Neural cell (in vitro differentiated cells): ENCODE measurements around the gene KIF4A. TPM values are rescaled to one million over a fixed set of nuclear protein-coding genes. Genes with fewer than 3 reads are reported as not detected.

Experiments
- H2AFZ ChIP-seq: fragments of 200-600, 300-800 bp; sonication (generic), shearing (Covaris generic); 2 replicates; pipeline ENCODE4 v1.6.0; 2014; ENCODE audit warnings: low read depth, mild to moderate bottlenecking, antibody characterized with exemption, low read length, moderate library complexity
- H3F3A ChIP-seq: fragments of 200-600 bp; shearing (Covaris generic); 2 replicates; pipeline ENCODE4 v1.6.1; 2016; ENCODE audit warnings: mild to moderate bottlenecking, moderate library complexity, mixed read lengths, antibody characterized with exemption, low read length; ENCODE audit not compliant: insufficient read depth, poor library complexity, severe bottlenecking
- H3K27ac ChIP-seq: fragments of 200-600, 300-800 bp; sonication (generic), shearing (Covaris generic); 2 replicates; pipeline ENCODE4 v1.5.1; 2014; ENCODE audit warnings: mild to moderate bottlenecking, low read length, moderate library complexity
- H3K27me3 ChIP-seq: fragments of 300-800, 200-600 bp; sonication (generic), shearing (Covaris generic); 2 replicates; pipeline ENCODE4 v1.6.0; 2014; ENCODE audit warnings: mild to moderate bottlenecking, low read depth, low read length, moderate library complexity; ENCODE audit not compliant: insufficient read depth
- H3K36me3 ChIP-seq: fragments of 300-800, 200-600 bp; sonication (generic), shearing (Covaris generic); 2 replicates; pipeline ENCODE4 v1.5.1; 2014; ENCODE audit warnings: mild to moderate bottlenecking, antibody characterized with exemption, low read length, moderate library complexity; ENCODE audit not compliant: insufficient read depth
- H3K4me2 ChIP-seq: fragments of 300-800, 200-600 bp; sonication (generic), shearing (Covaris generic); 2 replicates; pipeline ENCODE4 v1.6.0; 2014; ENCODE audit warnings: mild to moderate bottlenecking, low read length
- H3K4me3 ChIP-seq: fragments of 300-800, 200-600 bp; sonication (generic), shearing (Covaris generic); 2 replicates; pipeline ENCODE4 v1.5.1; 2014; ENCODE audit warnings: mild to moderate bottlenecking, low read length, moderate library complexity
- H3K79me2 ChIP-seq: fragments of 200-600 bp; shearing (Covaris generic); replicated peaks from 2 replicates; pipeline ENCODE4 v1.6.0; 2014; ENCODE audit warnings: mild to moderate bottlenecking, low read length, moderate library complexity; ENCODE audit not compliant: insufficient read depth
- H3K9ac ChIP-seq: fragments of 300-800, 200-600 bp; sonication (generic), shearing (Covaris generic); 2 replicates; pipeline ENCODE4 v1.6.1; 2016; ENCODE audit warnings: mild to moderate bottlenecking, low read length, mixed read lengths
- H3K9me2 ChIP-seq: fragments of 200-600 bp; shearing (Covaris generic); 2 replicates; pipeline ENCODE4 v1.6.1; 2016; ENCODE audit warnings: mild to moderate bottlenecking, low read length, mixed read lengths; ENCODE audit not compliant: insufficient read depth
- H3K9me3 ChIP-seq: fragments of 200-600, 300-800 bp; sonication (generic), shearing (Covaris generic); 2 replicates; pipeline ENCODE4 v1.6.1; 2016; ENCODE audit warnings: mild to moderate bottlenecking, mixed run types, low read length, moderate library complexity, mixed read lengths
- H4K20me1 ChIP-seq: fragments of 200-600 bp; shearing (Covaris generic); 2 replicates; pipeline ENCODE4 v1.6.1; 2016; ENCODE audit warnings: mild to moderate bottlenecking, mixed run types; ENCODE audit not compliant: insufficient read depth
- CTCF ChIP-seq: fragments of 450-650 bp; IDR thresholded peaks from 2 replicates; pipeline ENCODE4 v1.5.1; 2014; ENCODE audit warnings: antibody characterized with exemption, mild to moderate bottlenecking, moderate library complexity; ENCODE audit not compliant: poor library complexity, severe bottlenecking
- EP300 ChIP-seq: fragments of 450-650 bp; conservative IDR thresholded peaks from 2 replicates; pipeline ENCODE4 v1.6.1; 2014; ENCODE audit warnings: antibody characterized with exemption, mild to moderate bottlenecking, moderate library complexity; ENCODE audit not compliant: poor library complexity, severe bottlenecking
- EZH2 ChIP-seq: fragments of 200-600, 300-800 bp; shearing (Covaris generic), sonication (generic); IDR thresholded peaks from 2 replicates; pipeline ENCODE4 v1.6.1; 2014; ENCODE audit warnings: antibody characterized with exemption, low read length, borderline replicate concordance, mild to moderate bottlenecking; ENCODE audit not compliant: insufficient read depth, poor library complexity, severe bottlenecking
- MXI1 ChIP-seq: fragments of 450-650 bp; conservative IDR thresholded peaks from 2 replicates; pipeline ENCODE4 v1.6.1; 2014; ENCODE audit warnings: antibody characterized with exemption, mild to moderate bottlenecking; ENCODE audit not compliant: poor library complexity, severe bottlenecking
- POLR2AphosphoS5 ChIP-seq: IDR thresholded peaks from 2 replicates; pipeline ENCODE4 v1.6.1; 2012
- RAD21 ChIP-seq: fragments of 450-650 bp; conservative IDR thresholded peaks from 2 replicates; pipeline ENCODE4 v1.6.1; 2014; ENCODE audit warnings: antibody characterized with exemption, mild to moderate bottlenecking, moderate library complexity
- REST ChIP-seq: IDR thresholded peaks from 2 replicates; pipeline ENCODE4 v1.6.1; 2012; ENCODE audit warnings: borderline replicate concordance
- SMC3 ChIP-seq: fragments of 450-650 bp; conservative IDR thresholded peaks from 2 replicates; pipeline ENCODE4 v1.6.1; 2014; ENCODE audit warnings: antibody characterized with exemption, mild to moderate bottlenecking, moderate library complexity; ENCODE audit not compliant: poor library complexity
- TAF1 ChIP-seq: IDR thresholded peaks from 2 replicates; pipeline ENCODE4 v1.6.1; 2012; ENCODE audit warnings: low read depth
- polyA plus RNA-seq: library from polyadenylated mRNA; depleted of rRNA; stranded (reverse); fragments of >200 nt; gene quantifications from 2 replicates; pipeline ENCODE4 v1.2.3, GENCODE V29; 2014

Gene KIF4A
- polyA plus RNA-seq, 1 donor from 2014 or later = 1.1 TPM

GRCh38 chrX:70254909-70255308 lies 35.0 kb upstream of the KIF4A start:
- H3K36me3 ChIP-seq = no peaks in the 10 kb centered on the region
- no peak overlapping the region for H3K9ac ChIP-seq
- H3K9me2 ChIP-seq = no peaks in the 10 kb centered on the region
- no peak overlapping the region for H3K27ac ChIP-seq
- no peaks in the 10 kb centered on the region for H3K9me3 ChIP-seq
- no peaks in the 10 kb centered on the region for H3K27me3 ChIP-seq
- no peak overlapping the region for H3K4me3 ChIP-seq
- H3K79me2 ChIP-seq = no peaks in the 10 kb centered on the region
- H2AFZ ChIP-seq = no peak overlapping the region
- TF ChIP-seq REST (no peak), POLR2AphosphoS5 (no peak), SMC3 (no peak), EP300 (no peak), EZH2 (no peak), TAF1 (no peak), RAD21 (no peak), CTCF (no peak), MXI1 (no peak)
- no peak overlapping the region for H3K4me2 ChIP-seq
- H4K20me1 ChIP-seq = no peaks in the 10 kb centered on the region
- no peaks in the 10 kb centered on the region for H3F3A ChIP-seq

- no peak overlapping the region for H2AFZ ChIP-seq
- no peak overlapping the region for H3K27ac ChIP-seq
- no peaks in the 10 kb centered on the region for H3K79me2 ChIP-seq
- no peaks in the 10 kb centered on the region for H3K9me3 ChIP-seq
- no peaks in the 10 kb centered on the region for H3F3A ChIP-seq
- no peaks in the 10 kb centered on the region for H3K27me3 ChIP-seq
- H3K9ac ChIP-seq = no peak overlapping the region
- TF ChIP-seq REST = no peak
- no peak for TF ChIP-seq CTCF
- no peak for TF ChIP-seq SMC3
- TF ChIP-seq RAD21 = no peak
- no peak for TF ChIP-seq MXI1
- no peak for TF ChIP-seq EZH2
- no peak for TF ChIP-seq EP300
- no peaks in the 10 kb centered on the region for H4K20me1 ChIP-seq
- H3K9me2 ChIP-seq = no peaks in the 10 kb centered on the region
- no peak overlapping the region for H3K4me3 ChIP-seq
- no peak overlapping the region for H3K4me2 ChIP-seq
- H3K36me3 ChIP-seq = no peaks in the 10 kb centered on the region
Observed at GRCh38 chrX:70255452-70255851, 34.5 kb upstream of the KIF4A start.
